ENCODE data around the gene NNT. TPM values are rescaled to one million over a fixed set of nuclear protein-coding genes. Genes with fewer than 3 reads are reported as not detected.

Gene NNT
- total and polyA plus RNA-seq, 5 donors from 2014 or later: 46.2 to 64.1 (median 49.6) TPM

Other genes with a start within 250 kb of the NNT start
- gene CCL28, start 190.8 kb upstream of the NNT start, total RNA-seq: 14.8 TPM
- gene CCL28, start 190.8 kb upstream of the NNT start, polyA plus RNA-seq: 10 to 100 TPM; 14.5 to 18.4 (median 16.0) TPM
- 11.5 TPM for gene TMEM267, start 119.3 kb upstream of the NNT start, total RNA-seq
- 10 to 100 TPM; 31.0 to 33.5 (median 32.6) TPM for gene TMEM267, start 119.3 kb upstream of the NNT start, polyA plus RNA-seq
- gene C5orf34, start 88.0 kb upstream of the NNT start, total RNA-seq: 0.81 TPM
- under 1 TPM in 3 of 4 donors, not detected in 1; 0.75 to 0.87 (median 0.84) TPM for gene C5orf34, start 88.0 kb upstream of the NNT start, polyA plus RNA-seq
- 31.2 TPM for gene PAIP1, start 46.1 kb upstream of the NNT start, total RNA-seq
- 10 to 100 TPM; 42.8 to 49.6 (median 44.8) TPM for gene PAIP1, start 46.1 kb upstream of the NNT start, polyA plus RNA-seq